ENCODE measurements around the gene DPYD.

GRCh38 chr1:97920832-97921571, at the start of gene DPYD:
- no peak for TF ChIP-seq EZH2phosphoT487 (conservative IDR thresholded peaks at IDR 0.05; ENCODE audit: low read length)
- TF ChIP-seq, protein P1, sequence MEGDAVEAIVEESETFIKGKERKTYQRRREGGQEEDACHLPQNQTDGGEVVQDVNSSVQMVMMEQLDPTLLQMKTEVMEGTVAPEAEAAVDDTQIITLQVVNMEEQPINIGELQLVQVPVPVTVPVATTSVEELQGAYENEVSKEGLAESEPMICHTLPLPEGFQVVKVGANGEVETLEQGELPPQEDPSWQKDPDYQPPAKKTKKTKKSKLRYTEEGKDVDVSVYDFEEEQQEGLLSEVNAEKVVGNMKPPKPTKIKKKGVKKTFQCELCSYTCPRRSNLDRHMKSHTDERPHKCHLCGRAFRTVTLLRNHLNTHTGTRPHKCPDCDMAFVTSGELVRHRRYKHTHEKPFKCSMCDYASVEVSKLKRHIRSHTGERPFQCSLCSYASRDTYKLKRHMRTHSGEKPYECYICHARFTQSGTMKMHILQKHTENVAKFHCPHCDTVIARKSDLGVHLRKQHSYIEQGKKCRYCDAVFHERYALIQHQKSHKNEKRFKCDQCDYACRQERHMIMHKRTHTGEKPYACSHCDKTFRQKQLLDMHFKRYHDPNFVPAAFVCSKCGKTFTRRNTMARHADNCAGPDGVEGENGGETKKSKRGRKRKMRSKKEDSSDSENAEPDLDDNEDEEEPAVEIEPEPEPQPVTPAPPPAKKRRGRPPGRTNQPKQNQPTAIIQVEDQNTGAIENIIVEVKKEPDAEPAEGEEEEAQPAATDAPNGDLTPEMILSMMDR (IDR thresholded peaks at IDR 0.05; ENCODE audit: insufficient read depth, low read length, poor library complexity, severe bottlenecking): no peak

All from SU-DHL-6 (cell line).